GM18907 (cell line): ENCODE results near the gene LIPC.

ENCODE experiments used
- ATAC-seq: cut with Tn5 transposase; IDR thresholded peaks from one replicate; pipeline ENCODE4 v1.9.1; 2021; ENCODE audit warnings: mild to moderate bottlenecking, moderate library complexity; ENCODE audit not compliant: unreplicated experiment

The LIPC gene

GRCh38 chr15:58551084-58551763 is 119.4 kb downstream of the LIPC start:
- ATAC-seq = no peak

- no peak for ATAC-seq
These were observed 120.1 kb downstream of the LIPC start for GRCh38 chr15:58551764-58552504.

GRCh38 chr15:58552505-58553364 is 120.9 kb downstream of the LIPC start:
- no peak for ATAC-seq

- ATAC-seq = no peak
These were observed 121.7 kb downstream of the LIPC start for GRCh38 chr15:58553365-58553918.

GRCh38 chr15:58554758-58555157 is 123.0 kb downstream of the LIPC start:
- no peak for ATAC-seq

- no peak for ATAC-seq
These were observed 123.6 kb downstream of the LIPC start for GRCh38 chr15:58555162-58556027.

GRCh38 chr15:58556028-58556361 is 124.2 kb downstream of the LIPC start:
- ATAC-seq = no peak

GRCh38 chr15:58556541-58556940 is 124.8 kb downstream of the LIPC start:
- ATAC-seq = no peak

- ATAC-seq = no peak
These were observed 127.0 kb downstream of the LIPC start for GRCh38 chr15:58558777-58559176.

- ATAC-seq = no peak
These were observed 128.3 kb downstream of the LIPC start for GRCh38 chr15:58559904-58560588.

GRCh38 chr15:58561321-58561720 is 129.5 kb downstream of the LIPC start:
- ATAC-seq = no peak

- no peak for ATAC-seq
These were observed 130.3 kb downstream of the LIPC start for GRCh38 chr15:58562135-58562534.

- ATAC-seq = no peak
These were observed 133.2 kb downstream of the LIPC start for GRCh38 chr15:58564981-58565380.

- ATAC-seq = no peak
These were observed 133.8 kb downstream of the LIPC start for GRCh38 chr15:58565619-58566018.

GRCh38 chr15:58566029-58566428 is 134.2 kb downstream of the LIPC start:
- no peak for ATAC-seq

GRCh38 chr15:58568157-58568571 is 136.4 kb downstream of the LIPC start:
- no peak for ATAC-seq

- ATAC-seq = no peak
These were observed 137.7 kb downstream of the LIPC start for GRCh38 chr15:58569455-58569854.

- no peak for ATAC-seq
These were observed 139.7 kb downstream of the LIPC start for GRCh38 chr15:58571491-58571890.

GRCh38 chr15:58572521-58572920 is 140.7 kb downstream of the LIPC start:
- no peak for ATAC-seq

- no peak for ATAC-seq
These were observed 141.5 kb downstream of the LIPC start for GRCh38 chr15:58573270-58573669.
